ENCODE data around the gene MED12L. TPM values are rescaled to one million over a fixed set of nuclear protein-coding genes. Genes with fewer than 3 reads are reported as not detected.

Gene MED12L
- total RNA-seq, 1 experiment from 2014 or later, result 3.0 TPM

DNA sequence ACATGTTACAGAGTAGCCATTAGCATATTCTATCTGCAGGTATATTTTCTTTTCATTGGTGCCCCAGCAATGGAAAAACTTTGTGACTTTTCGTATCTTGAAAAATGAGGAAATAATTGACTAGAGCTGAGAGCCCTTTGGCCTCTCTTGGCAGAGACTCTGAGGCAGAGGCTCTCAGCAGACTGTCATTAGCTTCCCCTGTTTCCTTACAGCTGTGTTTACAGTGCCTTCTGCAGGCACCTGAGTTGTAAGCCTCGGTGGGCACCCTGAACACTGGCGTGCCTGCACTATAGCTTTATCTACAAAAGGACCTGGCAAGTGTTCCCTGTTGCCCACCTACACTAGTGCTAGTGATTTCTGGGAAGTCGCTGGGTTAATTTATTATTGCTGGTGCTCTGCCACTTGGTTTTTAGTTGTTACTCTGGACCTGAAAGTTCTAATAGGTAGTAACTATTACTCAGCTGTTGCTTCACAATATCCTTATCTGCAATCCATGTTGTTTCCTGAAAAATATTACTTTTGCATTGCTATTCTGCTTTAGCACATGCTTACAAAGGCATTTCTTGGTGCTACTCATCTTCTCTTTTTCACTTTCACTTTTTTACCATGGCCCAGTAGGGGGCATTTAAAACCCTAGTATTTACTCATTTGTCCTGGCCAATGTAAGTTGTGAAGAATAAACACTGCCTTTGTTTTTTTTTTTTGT lies 125.4 kb downstream of the MED12L start:
- no peaks in the 10 kb centered on the region for H3F3A ChIP-seq (ENCODE audit: insufficient read depth, low read depth)
- no peak overlapping the region for H3K27ac ChIP-seq
- CTCF ChIA-PET, result no interaction called here
- no peaks in the 10 kb centered on the region for H3K9me2 ChIP-seq (ENCODE audit: insufficient read depth)
- H4K20me1 ChIP-seq (ENCODE audit: insufficient read depth), result no peaks in the 10 kb centered on the region
- peaks cover 10% of the 10 kb centered on the region; the same call in 1 of the 2 replicates for H3K4me1 ChIP-seq (replicated peaks; ENCODE audit: insufficient read depth)
- intact Hi-C loops (cut with micrococcal nuclease; ENCODE audit: unreplicated experiment), result no loop called here
- POLR2A ChIA-PET (ENCODE audit: unreplicated experiment), result no interaction called here
- H3K9me3 ChIP-seq (ENCODE audit: insufficient read depth, low read depth), result no peaks in the 10 kb centered on the region
- no peaks in the 10 kb centered on the region for H3K36me3 ChIP-seq (ENCODE audit: low read depth)
- no peaks in the 10 kb centered on the region for H3K79me2 ChIP-seq (ENCODE audit: low read depth)
- H3K4me2 ChIP-seq, result no peak overlapping the region
- H3K4me3 ChIP-seq, result no peak overlapping the region
- no peak overlapping the region for H2AFZ ChIP-seq
- TF ChIP-seq, protein P1, sequence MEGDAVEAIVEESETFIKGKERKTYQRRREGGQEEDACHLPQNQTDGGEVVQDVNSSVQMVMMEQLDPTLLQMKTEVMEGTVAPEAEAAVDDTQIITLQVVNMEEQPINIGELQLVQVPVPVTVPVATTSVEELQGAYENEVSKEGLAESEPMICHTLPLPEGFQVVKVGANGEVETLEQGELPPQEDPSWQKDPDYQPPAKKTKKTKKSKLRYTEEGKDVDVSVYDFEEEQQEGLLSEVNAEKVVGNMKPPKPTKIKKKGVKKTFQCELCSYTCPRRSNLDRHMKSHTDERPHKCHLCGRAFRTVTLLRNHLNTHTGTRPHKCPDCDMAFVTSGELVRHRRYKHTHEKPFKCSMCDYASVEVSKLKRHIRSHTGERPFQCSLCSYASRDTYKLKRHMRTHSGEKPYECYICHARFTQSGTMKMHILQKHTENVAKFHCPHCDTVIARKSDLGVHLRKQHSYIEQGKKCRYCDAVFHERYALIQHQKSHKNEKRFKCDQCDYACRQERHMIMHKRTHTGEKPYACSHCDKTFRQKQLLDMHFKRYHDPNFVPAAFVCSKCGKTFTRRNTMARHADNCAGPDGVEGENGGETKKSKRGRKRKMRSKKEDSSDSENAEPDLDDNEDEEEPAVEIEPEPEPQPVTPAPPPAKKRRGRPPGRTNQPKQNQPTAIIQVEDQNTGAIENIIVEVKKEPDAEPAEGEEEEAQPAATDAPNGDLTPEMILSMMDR (conservative IDR thresholded peaks at IDR 0.05), result 0 out of 2 replicates have a peak, but pooled peaks have one; percentile 20
- TF ChIP-seq EZH2 (IDR thresholded peaks at IDR 0.05; ENCODE audit: low read depth), result no peak
- no TSS peak for BruUV-seq (replicated peaks)
- no peaks in the 10 kb centered on the region for H3K27me3 ChIP-seq (ENCODE audit: insufficient read depth, low read depth)
- DNase-seq, result no peak

DNA sequence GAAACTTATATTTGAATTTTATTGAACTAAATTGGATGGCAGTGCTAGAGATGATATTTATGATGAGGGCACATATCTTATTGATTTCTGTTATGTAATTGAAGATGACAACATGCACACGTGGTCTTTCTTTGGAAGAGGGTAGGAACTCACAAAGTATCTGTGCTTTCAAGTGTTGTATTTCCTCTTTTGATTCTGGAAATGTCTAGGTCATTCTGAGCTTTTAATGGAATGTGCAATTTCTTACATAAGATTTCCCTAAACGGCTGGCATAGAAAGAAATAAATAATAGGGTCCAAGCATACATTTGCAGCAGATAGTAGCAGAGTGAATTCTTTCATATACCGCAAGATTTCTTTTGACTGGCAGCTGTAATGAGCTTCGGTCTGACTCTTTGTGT lies 127.7 kb downstream of the MED12L start:
- H3K4me3 ChIP-seq, result no peak overlapping the region
- H3K9me2 ChIP-seq (ENCODE audit: insufficient read depth), result no peaks in the 10 kb centered on the region
- peaks cover 4% of the 10 kb centered on the region for H3K9me3 ChIP-seq (ENCODE audit: insufficient read depth, low read depth)
- no peaks in the 10 kb centered on the region for H3K79me2 ChIP-seq (ENCODE audit: low read depth)
- no peak overlapping the region for H3K4me2 ChIP-seq
- peaks cover 13% of the 10 kb centered on the region; the same call in 1 of the 2 replicates for H3K4me1 ChIP-seq (replicated peaks; ENCODE audit: insufficient read depth)
- H3K36me3 ChIP-seq (ENCODE audit: low read depth), result no peaks in the 10 kb centered on the region
- no peaks in the 10 kb centered on the region for H4K20me1 ChIP-seq (ENCODE audit: insufficient read depth)
- no TSS peak for BruUV-seq (replicated peaks)
- H3K27me3 ChIP-seq (ENCODE audit: insufficient read depth, low read depth), result no peaks in the 10 kb centered on the region
- H3K27ac ChIP-seq, result no peak overlapping the region
- peaks cover under 1% of the 10 kb centered on the region; the same call in 1 of the 2 replicates for H3F3A ChIP-seq (ENCODE audit: insufficient read depth, low read depth)
- ChIA-PET CTCF (no interaction called here), POLR2A (ENCODE audit: unreplicated experiment) (no interaction called here)
- no peak for DNase-seq
- TF ChIP-seq EZH2 (IDR thresholded peaks at IDR 0.05; ENCODE audit: low read depth), result no peak
- TF ChIP-seq, protein P1 (conservative IDR thresholded peaks at IDR 0.05), result no peak
- intact Hi-C loops (cut with micrococcal nuclease; ENCODE audit: unreplicated experiment), result no loop called here
- H2AFZ ChIP-seq, result no peak overlapping the region

DNA sequence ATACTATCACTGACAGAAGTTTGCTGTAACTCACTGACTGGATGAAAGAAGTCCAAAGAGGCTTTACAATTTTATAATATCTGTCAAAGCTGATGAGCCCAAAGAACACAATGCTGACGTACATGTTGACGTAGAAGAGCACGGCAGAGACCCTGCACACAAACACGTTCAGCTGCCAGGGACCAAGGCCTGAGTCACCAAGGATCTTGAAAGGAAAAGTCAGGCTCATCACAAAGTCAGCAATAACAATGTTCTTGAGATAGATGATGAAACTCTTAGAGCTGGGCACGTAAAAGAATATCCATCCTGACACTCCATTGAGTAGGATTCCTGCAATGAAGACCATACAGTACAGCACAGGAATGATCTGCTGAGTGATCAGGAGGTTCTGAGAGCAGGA lies 128.4 kb downstream of the MED12L start:
- H3K27ac ChIP-seq, result no peak overlapping the region
- H3K4me1 ChIP-seq (replicated peaks; ENCODE audit: insufficient read depth), result peaks cover 20% of the 10 kb centered on the region
- H2AFZ ChIP-seq, result peak overlapping the region; percentile 36; the same call in 1 of the 2 replicates
- TF ChIP-seq, protein P1 (conservative IDR thresholded peaks at IDR 0.05), result no peak
- TF ChIP-seq EZH2 (IDR thresholded peaks at IDR 0.05; ENCODE audit: low read depth), result no peak
- H3K4me3 ChIP-seq, result no peak overlapping the region
- no peak for DNase-seq
- no TSS peak for BruUV-seq (replicated peaks)
- no peaks in the 10 kb centered on the region for H3K79me2 ChIP-seq (ENCODE audit: low read depth)
- H4K20me1 ChIP-seq (ENCODE audit: insufficient read depth), result no peaks in the 10 kb centered on the region
- peaks cover 6% of the 10 kb centered on the region for H3K9me3 ChIP-seq (ENCODE audit: insufficient read depth, low read depth)
- H3K27me3 ChIP-seq (ENCODE audit: insufficient read depth, low read depth), result no peaks in the 10 kb centered on the region
- CTCF ChIA-PET, result no interaction called here
- no peaks in the 10 kb centered on the region for H3K9me2 ChIP-seq (ENCODE audit: insufficient read depth)
- POLR2A ChIA-PET (ENCODE audit: unreplicated experiment), result no interaction called here
- intact Hi-C loops (cut with micrococcal nuclease; ENCODE audit: unreplicated experiment), result no loop called here
- H3F3A ChIP-seq (ENCODE audit: insufficient read depth, low read depth), result peaks cover 8% of the 10 kb centered on the region; the same call in 1 of the 2 replicates
- H3K36me3 ChIP-seq (ENCODE audit: low read depth), result no peaks in the 10 kb centered on the region
- H3K4me2 ChIP-seq, result no peak overlapping the region
